Esophagus muscularis mucosa (tissue), 3 donors: ENCODE data around the gene RPAP2.

ENCODE experiments used
- POLR2A ChIP-seq: fragments of 450-650 bp; IDR thresholded peaks from one replicate; pipeline ENCODE4 v1.6.1; 2017; ENCODE audit warnings: antibody characterized with exemption, moderate library complexity, mild to moderate bottlenecking, low read depth
- TF ChIP-seq, protein P1 (sequence below), 3 experiments: fragments of 200-600 bp in 2 of 3; fragments of 450-650 bp in 1 of 3; sonication (generic) in 2 of 3; IDR thresholded peaks; one replicate each; pipeline ENCODE4 v1.5.1; 2017 to 2019; ENCODE audit warnings: antibody characterized with exemption in 3 of 3, mild to moderate bottlenecking in 2 of 3, moderate library complexity in 1 of 3

DNA sequence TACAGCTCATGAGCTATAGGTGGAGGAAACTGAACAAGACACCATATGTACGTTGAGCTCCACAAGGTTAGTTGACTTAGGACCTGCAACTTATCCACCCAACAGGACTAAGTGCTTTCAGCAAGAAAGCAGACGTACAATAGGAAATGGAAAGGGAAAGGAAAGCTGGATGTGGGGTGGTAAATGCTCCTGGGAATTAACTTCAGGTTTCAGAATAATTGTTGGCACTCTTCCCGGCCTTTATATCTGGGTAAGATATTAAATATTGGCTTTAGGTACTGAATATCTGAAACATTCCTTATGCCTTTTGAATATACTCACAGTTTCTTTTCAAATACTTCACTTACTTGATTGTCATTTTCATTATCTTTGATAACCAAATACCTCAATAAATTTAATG lies 36.3 kb upstream of the RPAP2 start:
- no peak for TF ChIP-seq POLR2A
- TF ChIP-seq, protein P1, sequence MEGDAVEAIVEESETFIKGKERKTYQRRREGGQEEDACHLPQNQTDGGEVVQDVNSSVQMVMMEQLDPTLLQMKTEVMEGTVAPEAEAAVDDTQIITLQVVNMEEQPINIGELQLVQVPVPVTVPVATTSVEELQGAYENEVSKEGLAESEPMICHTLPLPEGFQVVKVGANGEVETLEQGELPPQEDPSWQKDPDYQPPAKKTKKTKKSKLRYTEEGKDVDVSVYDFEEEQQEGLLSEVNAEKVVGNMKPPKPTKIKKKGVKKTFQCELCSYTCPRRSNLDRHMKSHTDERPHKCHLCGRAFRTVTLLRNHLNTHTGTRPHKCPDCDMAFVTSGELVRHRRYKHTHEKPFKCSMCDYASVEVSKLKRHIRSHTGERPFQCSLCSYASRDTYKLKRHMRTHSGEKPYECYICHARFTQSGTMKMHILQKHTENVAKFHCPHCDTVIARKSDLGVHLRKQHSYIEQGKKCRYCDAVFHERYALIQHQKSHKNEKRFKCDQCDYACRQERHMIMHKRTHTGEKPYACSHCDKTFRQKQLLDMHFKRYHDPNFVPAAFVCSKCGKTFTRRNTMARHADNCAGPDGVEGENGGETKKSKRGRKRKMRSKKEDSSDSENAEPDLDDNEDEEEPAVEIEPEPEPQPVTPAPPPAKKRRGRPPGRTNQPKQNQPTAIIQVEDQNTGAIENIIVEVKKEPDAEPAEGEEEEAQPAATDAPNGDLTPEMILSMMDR (IDR thresholded peaks at IDR 0.05): no peak
